ENCODE data around the gene GDF2. TPM values are rescaled to one million over a fixed set of nuclear protein-coding genes. Genes with fewer than 3 reads are reported as not detected.

The GDF2 gene
- total and polyA plus RNA-seq, 2 of the 4 experiments (the other 2 are of a cell fraction), result under 0.01 TPM; not detected in 1

DNA sequence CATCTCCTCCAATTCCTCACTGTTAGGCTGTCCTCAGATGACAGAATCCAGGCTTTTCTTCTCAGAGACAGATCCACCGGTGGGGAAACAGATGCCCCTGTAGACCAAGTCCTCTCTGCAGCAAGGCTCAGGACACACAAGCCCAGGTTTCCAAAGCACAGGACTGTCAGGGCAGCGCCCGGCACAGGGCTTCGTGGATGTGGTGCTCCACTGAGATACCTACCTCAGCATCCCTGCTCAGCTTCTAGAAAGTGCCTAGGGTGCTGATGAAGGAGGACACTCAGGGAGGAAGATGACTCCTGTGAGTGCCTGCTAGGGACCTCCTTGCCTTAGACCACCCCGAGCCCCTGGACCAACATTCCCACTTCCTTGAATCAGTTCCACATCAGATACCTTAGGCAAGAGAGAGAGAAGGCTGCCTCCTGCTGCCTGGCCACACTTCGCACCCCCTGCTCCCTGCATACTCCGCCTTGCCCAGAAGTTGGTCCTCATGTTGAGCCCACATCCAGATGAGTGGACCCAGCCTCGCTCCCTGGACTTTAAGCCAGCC lies 17.0 kb downstream of the GDF2 start:
- Histone ChIP-seq H4K8ac (ENCODE audit: low read depth in 2 of 2, low read length in 2 of 2) (no peak overlapping the region), H4K5ac (ENCODE audit: low read depth, low read length) (no peak overlapping the region), H3K4me2 (ENCODE audit: low read depth, low read length) (no peak overlapping the region), H3K9me3 (ENCODE audit: control insufficient read depth, insufficient read depth, low read length) (no peaks in the 10 kb centered on the region), H3K36me3 (ENCODE audit: control insufficient read depth, insufficient read depth, low read length) (no peaks in the 10 kb centered on the region), H3K23ac (ENCODE audit: low read depth, low read length) (no peak overlapping the region), H2AK9ac (replicated peaks; ENCODE audit: low read depth, low read length, poor library complexity) (peak overlapping the region; percentile 82), H4K20me1 (ENCODE audit: insufficient read depth, low read length) (no peaks in the 10 kb centered on the region), H2AK5ac (ENCODE audit: low read depth, low read length) (no peak overlapping the region), H3K56ac (ENCODE audit: extremely low read depth, insufficient read depth, low read length) (no peak overlapping the region), H3K9ac (ENCODE audit: low read depth, low read length) (no peak overlapping the region), H3K14ac (replicated peaks; ENCODE audit: low read depth, low read length) (no peak overlapping the region), H3K27me3 (ENCODE audit: control insufficient read depth, insufficient read depth, low read length) (peaks cover 14% of the 10 kb centered on the region), H2BK15ac (ENCODE audit: low read depth, low read length) (no peak overlapping the region), H3K4me3 (ENCODE audit: insufficient read depth, low read depth, low read length) (no peak overlapping the region), H4K91ac (ENCODE audit: insufficient read depth, low read depth, low read length) (no peak overlapping the region), H2BK120ac (ENCODE audit: low read depth, low read length) (no peak overlapping the region), H3K18ac (ENCODE audit: low read depth, low read length) (no peak overlapping the region), H3K79me1 (ENCODE audit: low read depth in 1 of 2, low read length in 2 of 2) (no peaks in the 10 kb centered on the region), H2BK20ac (ENCODE audit: low read depth, low read length) (no peak overlapping the region), H3K27ac (ENCODE audit: insufficient read depth, low read length) (no peak overlapping the region), H2AFZ (replicated peaks; ENCODE audit: low read length, poor library complexity) (no peak overlapping the region), H3K4me1 (ENCODE audit: control insufficient read depth, insufficient read depth, low read length) (peaks cover 1% of the 10 kb centered on the region; the same call in 1 of the 2 replicates), H3K9me1 (ENCODE audit: insufficient read depth, low read length) (no peaks in the 10 kb centered on the region), H3K4ac (ENCODE audit: low read depth, low read length) (no peak overlapping the region), H2BK5ac (ENCODE audit: low read depth, low read length, poor library complexity, severe bottlenecking) (no peak overlapping the region)
- no peak for TF ChIP-seq MAZ (IDR thresholded peaks at IDR 0.05; ENCODE audit: borderline replicate concordance, low read depth, low read length)
- TF ChIP-seq USF2 (IDR thresholded peaks at IDR 0.05; ENCODE audit: low read depth, low read length), result no peak
- no peak for TF ChIP-seq FOS (IDR thresholded peaks at IDR 0.05; ENCODE audit: low read depth, low read length)
- no peak for TF ChIP-seq BHLHE40 (IDR thresholded peaks at IDR 0.05; ENCODE audit: low read depth, low read length)
- TF ChIP-seq, protein P1, sequence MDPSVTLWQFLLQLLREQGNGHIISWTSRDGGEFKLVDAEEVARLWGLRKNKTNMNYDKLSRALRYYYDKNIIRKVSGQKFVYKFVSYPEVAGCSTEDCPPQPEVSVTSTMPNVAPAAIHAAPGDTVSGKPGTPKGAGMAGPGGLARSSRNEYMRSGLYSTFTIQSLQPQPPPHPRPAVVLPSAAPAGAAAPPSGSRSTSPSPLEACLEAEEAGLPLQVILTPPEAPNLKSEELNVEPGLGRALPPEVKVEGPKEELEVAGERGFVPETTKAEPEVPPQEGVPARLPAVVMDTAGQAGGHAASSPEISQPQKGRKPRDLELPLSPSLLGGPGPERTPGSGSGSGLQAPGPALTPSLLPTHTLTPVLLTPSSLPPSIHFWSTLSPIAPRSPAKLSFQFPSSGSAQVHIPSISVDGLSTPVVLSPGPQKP (IDR thresholded peaks at IDR 0.05; ENCODE audit: borderline replicate concordance, low read depth, low read length), result no peak
- no peak for TF ChIP-seq POLR2A (IDR thresholded peaks at IDR 0.05; ENCODE audit: low read depth, low read length)
- TF ChIP-seq RFX5 (IDR thresholded peaks at IDR 0.05; ENCODE audit: low read depth, low read length), result no peak
- no peak for TF ChIP-seq MAFK (IDR thresholded peaks at IDR 0.05; ENCODE audit: low read depth, low read length)
- no peak for TF ChIP-seq RAD21 (IDR thresholded peaks at IDR 0.05; ENCODE audit: low read length)
- TF ChIP-seq MXI1 (IDR thresholded peaks at IDR 0.05; ENCODE audit: borderline replicate concordance, low read depth, low read length), result no peak
- no peak for TF ChIP-seq CEBPB (IDR thresholded peaks at IDR 0.05; ENCODE audit: low read depth, low read length)
- TF ChIP-seq NFE2L2 (IDR thresholded peaks at IDR 0.05; ENCODE audit: low read depth, low read length), result no peak
- TF ChIP-seq SMC3 (IDR thresholded peaks at IDR 0.05; ENCODE audit: low read depth, low read length), result no peak
- TF ChIP-seq, protein P2, sequence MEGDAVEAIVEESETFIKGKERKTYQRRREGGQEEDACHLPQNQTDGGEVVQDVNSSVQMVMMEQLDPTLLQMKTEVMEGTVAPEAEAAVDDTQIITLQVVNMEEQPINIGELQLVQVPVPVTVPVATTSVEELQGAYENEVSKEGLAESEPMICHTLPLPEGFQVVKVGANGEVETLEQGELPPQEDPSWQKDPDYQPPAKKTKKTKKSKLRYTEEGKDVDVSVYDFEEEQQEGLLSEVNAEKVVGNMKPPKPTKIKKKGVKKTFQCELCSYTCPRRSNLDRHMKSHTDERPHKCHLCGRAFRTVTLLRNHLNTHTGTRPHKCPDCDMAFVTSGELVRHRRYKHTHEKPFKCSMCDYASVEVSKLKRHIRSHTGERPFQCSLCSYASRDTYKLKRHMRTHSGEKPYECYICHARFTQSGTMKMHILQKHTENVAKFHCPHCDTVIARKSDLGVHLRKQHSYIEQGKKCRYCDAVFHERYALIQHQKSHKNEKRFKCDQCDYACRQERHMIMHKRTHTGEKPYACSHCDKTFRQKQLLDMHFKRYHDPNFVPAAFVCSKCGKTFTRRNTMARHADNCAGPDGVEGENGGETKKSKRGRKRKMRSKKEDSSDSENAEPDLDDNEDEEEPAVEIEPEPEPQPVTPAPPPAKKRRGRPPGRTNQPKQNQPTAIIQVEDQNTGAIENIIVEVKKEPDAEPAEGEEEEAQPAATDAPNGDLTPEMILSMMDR (conservative IDR thresholded peaks at IDR 0.05; ENCODE audit: low read depth, low read length), result no peak
- TF ChIP-seq CHD1 (IDR thresholded peaks at IDR 0.05; ENCODE audit: low read depth, low read length), result no peak
- no peak for TF ChIP-seq RCOR1 (IDR thresholded peaks at IDR 0.05; ENCODE audit: insufficient replicate concordance, low read length)
- ChIA-PET CTCF (no interaction called here), POLR2A (ENCODE audit: unreplicated experiment) (no interaction called here)
- ATAC-seq (ENCODE audit: low read depth) (no peak), DNase-seq (no peak)
- in situ Hi-C loops (cut with MboI; ENCODE audit: low sequenced_read_pairs) (no loop called here), intact Hi-C loops (cut with micrococcal nuclease) (no loop called here), dilution Hi-C loops (cut with HindIII; ENCODE audit: low sequenced_read_pairs, unreplicated experiment) (no loop called here)
- no TSS peak for BruUV-seq (replicated peaks)
- WGBS, 2 experiments (ENCODE audit: extremely low coverage in 2 of 2, insufficient read length in 1 of 2), result 83% methylated on average over 4 of the region's 8 CpGs; no CpG with 5 or more reads in 1 of the 2 experiments
